SK-N-MC (cell line): ENCODE measurements around the gene GHRH.

Source experiments
- EZH2 ChIP-seq: fragments of 200-600 bp; sonication (generic); IDR thresholded peaks from one replicate; pipeline ENCODE4 v1.6.1; 2017; ENCODE audit warnings: antibody characterized with exemption
- POLR2AphosphoS5 ChIP-seq: IDR thresholded peaks from 2 replicates; pipeline ENCODE4 v1.6.1; 2012; ENCODE audit warnings: mild to moderate bottlenecking, low read depth, low read length, borderline replicate concordance

GRCh38 chr20:37302981-37303380 is 41.4 kb upstream of the GHRH start:
- TF ChIP-seq POLR2AphosphoS5 (no peak), EZH2 (no peak)
